GM12874 (cell line): ENCODE data around the gene SMARCAL1.

ENCODE experiments used
- TF ChIP-seq, protein P1 (sequence below): IDR thresholded peaks from 2 replicates; pipeline ENCODE4 v1.5.1; 2011; ENCODE audit warnings: low read depth, mild to moderate bottlenecking, control low read depth, low read length, moderate library complexity; ENCODE audit not compliant: insufficient read depth

Gene SMARCAL1

DNA sequence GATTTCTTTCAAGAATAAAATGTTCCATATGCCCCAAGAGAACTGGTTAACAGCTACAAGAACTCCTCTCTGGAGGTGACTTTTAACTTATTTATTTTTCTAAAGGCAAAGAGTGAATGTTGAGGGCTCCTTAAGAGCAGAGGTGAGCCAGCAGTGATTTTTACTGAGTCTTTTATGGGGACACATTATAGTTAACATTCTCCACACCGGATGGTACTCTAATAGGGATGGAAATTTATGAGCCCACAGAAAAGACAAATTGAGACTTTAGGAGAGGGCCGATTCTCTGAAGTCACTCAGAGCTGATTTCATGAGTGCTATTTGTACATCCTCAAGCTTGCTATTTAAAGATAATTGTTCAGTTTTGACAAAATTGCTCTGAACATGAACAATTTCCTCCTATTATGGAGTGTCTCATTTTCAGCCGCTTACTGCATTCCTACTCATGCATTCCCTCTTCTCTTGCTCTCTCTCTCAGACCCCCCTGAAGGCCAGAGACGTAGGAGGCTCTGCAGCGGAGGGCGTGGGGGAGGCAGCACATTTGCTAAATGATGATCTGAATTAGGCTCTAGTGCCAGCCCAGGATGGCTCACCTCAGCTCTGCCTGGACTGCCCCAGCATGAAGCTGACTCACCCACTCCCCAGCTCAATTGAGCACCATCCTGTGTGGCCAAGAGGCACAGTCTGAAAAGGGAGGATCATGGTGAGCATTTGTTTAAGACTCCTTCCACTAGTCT, 80.5 kb downstream of the SMARCAL1 start:
- TF ChIP-seq, protein P1, sequence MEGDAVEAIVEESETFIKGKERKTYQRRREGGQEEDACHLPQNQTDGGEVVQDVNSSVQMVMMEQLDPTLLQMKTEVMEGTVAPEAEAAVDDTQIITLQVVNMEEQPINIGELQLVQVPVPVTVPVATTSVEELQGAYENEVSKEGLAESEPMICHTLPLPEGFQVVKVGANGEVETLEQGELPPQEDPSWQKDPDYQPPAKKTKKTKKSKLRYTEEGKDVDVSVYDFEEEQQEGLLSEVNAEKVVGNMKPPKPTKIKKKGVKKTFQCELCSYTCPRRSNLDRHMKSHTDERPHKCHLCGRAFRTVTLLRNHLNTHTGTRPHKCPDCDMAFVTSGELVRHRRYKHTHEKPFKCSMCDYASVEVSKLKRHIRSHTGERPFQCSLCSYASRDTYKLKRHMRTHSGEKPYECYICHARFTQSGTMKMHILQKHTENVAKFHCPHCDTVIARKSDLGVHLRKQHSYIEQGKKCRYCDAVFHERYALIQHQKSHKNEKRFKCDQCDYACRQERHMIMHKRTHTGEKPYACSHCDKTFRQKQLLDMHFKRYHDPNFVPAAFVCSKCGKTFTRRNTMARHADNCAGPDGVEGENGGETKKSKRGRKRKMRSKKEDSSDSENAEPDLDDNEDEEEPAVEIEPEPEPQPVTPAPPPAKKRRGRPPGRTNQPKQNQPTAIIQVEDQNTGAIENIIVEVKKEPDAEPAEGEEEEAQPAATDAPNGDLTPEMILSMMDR = no peak

DNA sequence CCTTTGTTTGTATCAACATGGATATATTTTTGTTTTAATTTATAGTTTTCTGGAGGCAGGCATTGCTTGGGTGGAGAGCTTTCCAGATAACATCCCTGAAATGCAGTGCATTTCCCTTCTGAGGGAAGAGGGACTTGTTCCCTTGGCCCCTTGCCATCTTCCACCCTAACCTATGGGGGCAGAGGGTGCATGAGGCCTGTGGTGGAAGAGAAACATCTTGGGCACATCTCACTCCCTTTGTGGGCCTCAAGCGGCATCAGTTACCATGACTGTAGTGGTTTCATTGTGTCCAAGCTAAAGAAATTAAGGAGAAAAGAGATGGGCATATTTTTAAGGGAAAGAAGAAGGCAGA, 81.0 kb downstream of the SMARCAL1 start:
- TF ChIP-seq, protein P1 = no peak

DNA sequence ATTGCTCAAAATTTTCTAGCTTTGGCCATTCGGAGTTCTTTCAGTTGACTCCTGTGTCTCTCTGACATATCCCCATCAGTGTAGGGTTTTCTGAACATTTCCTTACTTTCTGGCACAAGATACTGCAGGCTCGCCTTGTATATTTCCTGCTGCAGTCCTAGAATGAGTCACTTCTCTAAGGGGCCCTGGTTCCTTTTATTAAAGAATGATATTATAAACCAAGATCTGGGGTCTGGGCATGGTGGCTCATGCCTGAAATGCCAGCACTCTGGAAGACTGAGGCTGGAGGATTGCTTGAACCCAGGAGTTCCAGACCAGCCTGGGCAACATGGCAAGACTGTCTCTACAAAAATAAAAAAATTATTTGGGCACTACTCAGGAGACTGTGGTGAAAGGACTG, 83.4 kb downstream of the SMARCAL1 start:
- TF ChIP-seq, protein P1 = no peak

DNA sequence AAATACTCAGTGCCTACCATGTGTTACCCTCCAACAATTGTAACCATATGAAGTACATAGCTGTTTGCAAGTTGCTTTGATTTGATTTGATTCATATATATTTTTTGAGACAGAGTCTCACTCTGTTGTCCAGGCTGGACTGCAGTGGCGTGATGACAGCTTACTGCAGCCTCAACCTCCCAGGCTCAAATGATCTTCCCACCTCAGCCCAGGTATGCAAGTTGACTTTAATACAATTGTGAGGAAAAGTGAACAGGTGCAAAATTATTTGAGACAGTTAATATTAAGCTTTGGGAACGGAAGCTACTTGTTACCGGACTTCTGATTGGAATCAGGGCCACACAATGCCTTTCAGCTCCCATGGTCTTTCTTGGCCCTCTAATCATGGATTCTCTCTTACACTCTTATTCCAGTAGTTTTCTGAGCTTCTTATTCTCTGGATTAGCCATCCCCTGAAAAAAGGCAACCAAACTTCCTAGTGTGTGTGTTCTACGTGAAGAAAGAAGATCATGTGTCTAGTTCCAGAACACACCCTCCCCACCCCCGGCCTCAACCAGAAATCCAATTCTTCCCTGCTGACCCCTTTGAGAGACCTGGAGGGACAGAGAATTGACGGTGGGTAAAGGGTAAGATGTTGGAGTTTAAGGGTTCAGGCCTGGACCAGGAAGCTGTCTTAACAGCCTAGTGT, 85.2 kb downstream of the SMARCAL1 start:
- TF ChIP-seq, protein P1 = no peak

DNA sequence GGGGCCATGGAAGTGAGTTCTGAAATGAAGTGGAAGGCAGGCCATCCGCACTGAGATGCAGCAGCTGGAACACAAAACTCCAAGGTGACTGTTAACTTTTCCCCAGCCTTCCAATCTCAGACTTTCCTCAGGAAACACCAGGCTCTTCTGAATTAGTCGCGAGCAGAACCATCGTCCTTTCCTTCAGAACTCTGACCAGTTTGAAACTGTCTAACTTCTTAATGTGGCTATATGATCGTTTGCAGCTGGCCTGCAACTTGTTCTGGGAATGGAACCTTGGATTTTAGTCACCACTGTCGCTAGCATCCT, 85.7 kb downstream of the SMARCAL1 start:
- TF ChIP-seq, protein P1 = no peak

DNA sequence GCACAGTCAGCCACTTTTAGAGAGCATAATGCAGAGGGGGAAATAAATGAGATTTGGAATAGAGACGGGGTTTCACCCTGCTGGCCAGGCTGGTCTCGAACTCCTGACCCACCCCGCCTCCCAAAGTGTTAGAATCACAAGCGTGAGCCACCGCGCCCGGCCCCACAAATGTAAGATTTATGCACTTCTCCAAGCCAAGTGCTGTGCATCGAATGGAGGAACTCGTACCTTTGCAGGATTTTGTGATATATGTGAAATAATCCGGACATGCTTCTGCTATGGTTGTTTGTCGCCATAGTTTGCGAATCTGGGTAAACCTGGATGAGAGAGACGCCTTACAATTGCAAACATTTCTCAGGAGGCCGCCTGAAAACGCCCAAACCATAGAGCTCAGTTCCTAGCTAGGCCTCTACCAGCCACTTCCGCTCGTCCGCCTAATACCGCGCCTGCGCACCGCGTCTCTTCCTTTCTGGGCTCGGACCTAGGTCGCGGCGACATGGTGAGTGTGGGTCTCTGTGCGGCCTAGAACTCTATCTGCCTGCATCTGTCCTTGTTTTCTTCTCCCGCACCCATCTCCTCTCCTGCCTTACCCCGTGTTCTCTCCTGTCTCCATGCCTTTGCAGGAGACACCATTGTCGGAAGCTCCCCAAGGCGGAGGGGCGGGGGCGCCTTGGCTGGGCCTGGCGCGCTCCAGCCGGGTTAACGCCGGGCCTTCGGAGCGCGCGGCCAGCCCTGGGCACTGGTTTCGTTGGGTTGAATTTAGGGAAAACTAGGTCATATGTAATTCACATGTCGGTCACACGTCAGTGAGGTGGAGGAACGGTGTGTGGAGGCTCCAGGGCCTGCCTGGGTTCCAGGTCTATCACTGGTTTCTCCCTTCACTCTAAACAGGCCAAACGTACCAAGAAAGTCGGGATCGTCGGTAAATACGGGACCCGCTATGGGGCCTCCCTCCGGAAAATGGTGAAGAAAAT, 86.4 kb downstream of the SMARCAL1 start, which contains the start of gene RPL37A:
Gene RPL37A, plus strand, starts transcription at position 466 of the 974 bp plus-strand sequence. Its CDS starts 31 bp downstream, at position 497.
- TF ChIP-seq, protein P1 = no peak
